GM23338 (cell line): ENCODE results near the gene SLAMF6. TPM values are rescaled to one million over a fixed set of nuclear protein-coding genes. Genes with fewer than 3 reads are reported as not detected.

Experiments
- ATAC-seq: fragments of 200-7000 bp; cut with Tn5 transposase; 3 replicates; pipeline ENCODE4 v1.9.1; 2020
- DNase-seq: peaks from one replicate; pipeline ENCODE4 v3.0.0-alpha.2; 2015; ENCODE audit warnings: low spot score
- H2AFZ ChIP-seq: fragments of 200-600 bp; sonication (generic); 2 replicates; pipeline ENCODE4 v1.8.0; 2016; ENCODE audit warnings: antibody characterized with exemption, mild to moderate bottlenecking, moderate library complexity
- H3F3A ChIP-seq: fragments of 200-600 bp; sonication (generic); replicated peaks from 2 replicates; pipeline ENCODE4 v1.8.0; 2017; ENCODE audit warnings: antibody characterized with exemption, mixed run types, low read depth
- H3K27ac ChIP-seq: fragments of 200-600 bp; sonication (generic); 2 replicates; pipeline ENCODE4 v1.6.1; 2016; ENCODE audit warnings: low read depth
- H3K27me3 ChIP-seq: fragments of 200-600 bp; sonication (generic); 2 replicates; pipeline ENCODE4 v1.8.0; 2016; ENCODE audit warnings: mild to moderate bottlenecking, mixed run types, moderate library complexity; ENCODE audit not compliant: insufficient read depth
- H3K36me3 ChIP-seq: fragments of 200-600 bp; sonication (generic); 2 replicates; pipeline ENCODE4 v1.8.0; 2016; ENCODE audit warnings: mild to moderate bottlenecking; ENCODE audit not compliant: insufficient read depth
- H3K4me1 ChIP-seq: fragments of 200-600 bp; sonication (generic); 2 replicates; pipeline ENCODE4 v1.8.0; 2016; ENCODE audit warnings: mild to moderate bottlenecking, moderate library complexity; ENCODE audit not compliant: insufficient read depth
- H3K4me2 ChIP-seq: fragments of 200-600 bp; sonication (generic); 2 replicates; pipeline ENCODE4 v1.7.1; 2017; ENCODE audit warnings: mixed run types
- H3K4me3 ChIP-seq: fragments of 200-600 bp; sonication (generic); 2 replicates; pipeline ENCODE4 v1.6.1; 2016; ENCODE audit warnings: mixed run types
- H3K79me2 ChIP-seq: fragments of 200-600 bp; sonication (generic); replicated peaks from 2 replicates; pipeline ENCODE4 v1.8.0; 2017; ENCODE audit warnings: mild to moderate bottlenecking; ENCODE audit not compliant: insufficient read depth
- H3K9me2 ChIP-seq: fragments of 200-600 bp; sonication (generic); 2 replicates; pipeline ENCODE4 v1.8.0; 2017; ENCODE audit not compliant: insufficient read depth
- H4K20me1 ChIP-seq: fragments of 200-600 bp; sonication (generic); replicated peaks from 2 replicates; pipeline ENCODE4 v1.8.0; 2017; ENCODE audit warnings: mild to moderate bottlenecking; ENCODE audit not compliant: insufficient read depth
- H3K27ac Mint-ChIP-seq: 2 replicates; pipeline ENCODE4 v1.8.0; 2020; ENCODE audit warnings: inconsistent platforms, mild to moderate bottlenecking, moderate library complexity, mixed read lengths
- H3K27me3 Mint-ChIP-seq: 3 replicates; pipeline ENCODE4 v1.8.0; 2022; ENCODE audit warnings: low read depth, mild to moderate bottlenecking, moderate library complexity, mixed read lengths, inconsistent platforms; ENCODE audit not compliant: insufficient read depth, poor library complexity
- H3K36me3 Mint-ChIP-seq: 3 replicates; pipeline ENCODE4 v1.8.0; 2021; ENCODE audit warnings: low read depth, mild to moderate bottlenecking, inconsistent platforms, moderate library complexity, mixed read lengths
- H3K4me1 Mint-ChIP-seq: 3 replicates; pipeline ENCODE4 v1.8.0; 2020; ENCODE audit warnings: mild to moderate bottlenecking, inconsistent platforms, mixed read lengths
- H3K4me3 Mint-ChIP-seq: 3 replicates; pipeline ENCODE4 v1.8.0; 2021; ENCODE audit warnings: moderate library complexity, mild to moderate bottlenecking, inconsistent platforms, mixed read lengths
- H3K9me3 Mint-ChIP-seq: 3 replicates; pipeline ENCODE4 v1.8.0; 2020; ENCODE audit warnings: moderate library complexity, mild to moderate bottlenecking, inconsistent platforms, mixed read lengths
- CREB1 ChIP-seq: fragments of 250-450 bp; sonication (Bioruptor Pico); IDR thresholded peaks from 2 replicates; pipeline ENCODE4 v1.5.0; 2020; ENCODE audit warnings: low read depth, mild to moderate bottlenecking, moderate library complexity
- CTCF ChIP-seq, 2 experiments: fragments of 200-600 bp in 1 of 2; sonication (generic) in 1 of 2; conservative IDR thresholded peaks; 2 replicates each; pipeline versions ENCODE4 v1.5.1 to v1.6.1; 2016 to 2017; ENCODE audit warnings: antibody characterized with exemption in 2 of 2, low read depth in 2 of 2, mild to moderate bottlenecking in 2 of 2, moderate library complexity in 1 of 2
- ETS1 ChIP-seq: IDR thresholded peaks from 2 replicates; pipeline ENCODE4 v1.6.1; 2016; ENCODE audit warnings: antibody characterized with exemption
- EZH2phosphoT487 ChIP-seq: fragments of 200-600 bp; sonication (generic); IDR thresholded peaks from one replicate; pipeline ENCODE4 v1.8.1; 2018; ENCODE audit warnings: antibody characterized with exemption; ENCODE audit not compliant: unreplicated experiment
- JUNB ChIP-seq: IDR thresholded peaks from one replicate; pipeline ENCODE4 v1.6.1; 2016; ENCODE audit warnings: antibody characterized with exemption; ENCODE audit not compliant: unreplicated experiment
- NANOG ChIP-seq: IDR thresholded peaks from 2 replicates; pipeline ENCODE4 v1.6.1; 2016; ENCODE audit warnings: antibody characterized with exemption, borderline replicate concordance
- POLR2AphosphoS5 ChIP-seq: IDR thresholded peaks from 2 replicates; pipeline ENCODE4 v1.6.1; 2016; ENCODE audit warnings: antibody characterized with exemption, low read depth
- STAT1 ChIP-seq: IDR thresholded peaks from one replicate; pipeline ENCODE4 v1.6.1; 2016; ENCODE audit warnings: antibody characterized with exemption; ENCODE audit not compliant: unreplicated experiment
- ZNF114 ChIP-seq: fragments of 250-450 bp; sonication (Bioruptor Pico); IDR thresholded peaks from 2 replicates; pipeline ENCODE4 v1.5.0; 2020; ENCODE audit warnings: mild to moderate bottlenecking, moderate library complexity
- polyA plus RNA-seq: library from polyadenylated mRNA; unstranded; fragments of >200 nt; fragmentation: Nextera tagmentation; extraction: Ambion mirVana; gene quantifications from 2 replicates; pipeline ENCODE4 v1.2.1, GENCODE V29; 2016
- total RNA-seq: library from RNA; depleted of rRNA; stranded (reverse); fragments of >200 nt; shearing (Covaris generic); gene quantifications from 2 replicates; pipeline ENCODE4 v1.2.3, GENCODE V29; 2014

The SLAMF6 gene
- total and polyA plus RNA-seq, 2 experiments from 2014 or later, result not detected

GRCh38 chr1:160544647-160545046 is 21.6 kb upstream of the SLAMF6 start:
- no peaks in the 10 kb centered on the region for H3F3A ChIP-seq
- H3K4me2 ChIP-seq, result no peak overlapping the region
- H3K9me3 Mint-ChIP-seq, result no peaks in the 10 kb centered on the region
- H3K4me3 Mint-ChIP-seq, result no peak overlapping the region
- no peaks in the 10 kb centered on the region for H4K20me1 ChIP-seq
- DNase-seq (peak; percentile 39), ATAC-seq (peak; percentile 67)
- H3K36me3 Mint-ChIP-seq, result no peaks in the 10 kb centered on the region
- H3K27ac ChIP-seq, result no peak overlapping the region
- H3K4me1 Mint-ChIP-seq, result no peaks in the 10 kb centered on the region
- no peak overlapping the region for H3K4me3 ChIP-seq
- peaks cover 4% of the 10 kb centered on the region for H3K27me3 Mint-ChIP-seq
- H2AFZ ChIP-seq, result peak overlapping the region; percentile 2; the same call in 1 of the 2 replicates
- no peaks in the 10 kb centered on the region for H3K79me2 ChIP-seq
- H3K36me3 ChIP-seq, result no peaks in the 10 kb centered on the region
- no peak overlapping the region for H3K27ac Mint-ChIP-seq
- TF ChIP-seq ETS1 (no peak), CTCF (conservative IDR thresholded peaks at IDR 0.05; ENCODE audit: low read depth in 2 of 2) (peak; percentile 57 to 61), POLR2AphosphoS5 (no peak), CREB1 (CRISPR knock-in tag) (no peak), STAT1 (no peak), JUNB (no peak), NANOG (no peak), ZNF114 (CRISPR knock-in tag) (no peak)
- H3K4me1 ChIP-seq, result no peaks in the 10 kb centered on the region
- H3K27me3 ChIP-seq, result no peaks in the 10 kb centered on the region
- no peaks in the 10 kb centered on the region for H3K9me2 ChIP-seq

- no peak overlapping the region for H3K4me2 ChIP-seq
- no peak overlapping the region for H3K27ac ChIP-seq
- H4K20me1 ChIP-seq, result no peaks in the 10 kb centered on the region
- no peaks in the 10 kb centered on the region for H3K4me1 ChIP-seq
- no peak for TF ChIP-seq EZH2phosphoT487
- Mint-ChIP-seq H3K4me1 (no peaks in the 10 kb centered on the region), H3K9me3 (no peaks in the 10 kb centered on the region), H3K27me3 (peaks cover 4% of the 10 kb centered on the region), H3K27ac (no peak overlapping the region), H3K4me3 (no peak overlapping the region), H3K36me3 (no peaks in the 10 kb centered on the region)
- DNase-seq, result no peak
- H3F3A ChIP-seq, result no peaks in the 10 kb centered on the region
- H3K4me3 ChIP-seq, result no peak overlapping the region
- H3K9me2 ChIP-seq, result peaks cover 3% of the 10 kb centered on the region; the same call in 1 of the 2 replicates
- H3K36me3 ChIP-seq, result no peaks in the 10 kb centered on the region
- no peaks in the 10 kb centered on the region for H3K27me3 ChIP-seq
- no peaks in the 10 kb centered on the region for H3K79me2 ChIP-seq
- H2AFZ ChIP-seq, result no peak overlapping the region
- ATAC-seq, result no peak
Measured at GRCh38 chr1:160542303-160542945, 19.4 kb upstream of the SLAMF6 start.
